Ovary (tissue), 9 donors: ENCODE data around the gene MFN1. TPM values are rescaled to one million over a fixed set of nuclear protein-coding genes. Genes with fewer than 3 reads are reported as not detected.

Experiments
- DNase-seq, 5 donors: peaks; one replicate each; pipeline ENCODE4 v3.0.0-alpha.2; 2019 to 2020
- H3K27ac ChIP-seq, 2 donors: fragments of 200-600 bp; one replicate each; pipeline versions ENCODE4 v1.5.1 to v1.8.0; 2019 to 2022
- H3K27me3 ChIP-seq: fragments of 200-600 bp; one replicate; pipeline ENCODE4 v1.8.0; 2022
- H3K36me3 ChIP-seq: fragments of 200-600 bp; sonication (generic); one replicate; pipeline ENCODE4 v1.5.1; 2019
- H3K4me1 ChIP-seq: one replicate; pipeline ENCODE4 v1.8.1; 2013; ENCODE audit warnings: mild to moderate bottlenecking, moderate library complexity; ENCODE audit not compliant: insufficient read depth
- H3K4me3 ChIP-seq: fragments of 200-600 bp; sonication (generic); one replicate; pipeline ENCODE4 v1.5.1; 2017
- H3K9me3 ChIP-seq, 2 donors: fragments of 200-600 bp in 1 of 2; sonication (generic) in 1 of 2; one replicate each; pipeline versions ENCODE4 v1.5.1 to v1.8.1; 2013 to 2019; ENCODE audit warnings: mild to moderate bottlenecking in 1 of 2, moderate library complexity in 1 of 2
- CTCF ChIP-seq, 3 donors: fragments of 450-650 bp in 2 of 3; fragments of 200-600 bp in 1 of 3; IDR thresholded peaks; one replicate each; pipeline versions ENCODE4 v1.5.1 to v1.8.0; 2016 to 2022; ENCODE audit warnings: antibody characterized with exemption in 3 of 3, mild to moderate bottlenecking in 1 of 3
- EP300 ChIP-seq: sonication (generic); formaldehyde crosslinking; IDR thresholded peaks from one replicate; pipeline ENCODE4 v1.6.1; 2017; ENCODE audit warnings: antibody characterized with exemption
- POLR2A ChIP-seq: fragments of 450-650 bp; IDR thresholded peaks from one replicate; pipeline ENCODE4 v1.6.1; 2017; ENCODE audit warnings: antibody characterized with exemption, mild to moderate bottlenecking, moderate library complexity
- WGBS, 3 donors: extraction: QIAGEN DNeasy Blood & Tissue Kit in 1 of 3; methylation state at CpG; one replicate each; pipeline versions ENCODE4 v1.1.5 to v1.1.7; 2013 to 2017; 5-methylcytosine and 5-hydroxymethylcytosine counted together
- intact Hi-C, 4 donors: fragments of 100-400 bp; cut with DNase I; formaldehyde crosslinking; loops; one replicate each; pipeline versions ENCODE4 v1.11.0 to v1.15.1; 2022 to 2023
- polyA plus RNA-seq, 2 donors: library from polyadenylated mRNA; stranded (reverse); fragments of 200-250 nt in 1 of 2; fragments of 350-450 nt in 1 of 2; fragmentation: Illumina TruSeq in 1 of 2; extraction: RNeasy Lipid Tissue Mini Kit (QIAGEN cat#74804) in 1 of 2; gene quantifications; one replicate each; pipeline ENCODE4 v1.2.3, GENCODE V29; 2013 to 2014
- total RNA-seq, 7 donors: library from RNA; depleted of rRNA in 2 of 7; stranded (reverse); fragments of >200 nt in 2 of 7; fragmentation: NEBNext Ultra II Directional in 3 of 7; extraction: Animal tissue kit (Norgen Biotek cat#: 25700) in 3 of 7; gene quantifications; one replicate each; pipeline versions ENCODE4 v1.1.0 to v1.2.4, GENCODE V29; 2016 to 2023
- donor health status: DM: no; HTN: no; CAD: no; lungs with moderate emphysema.
- donor health status: DM: no; HTN: no; CAD: no.
- donor health status: Bipolar disorder and iron deficiency.
- donor health status: DM: yes; HTN: yes; CAD: no.
- donor health status: DM: no; HTN: no; CAD: no.
- donor health status: DM: yes; HTN: yes; CAD: no.

MFN1 gene
- total and polyA plus RNA-seq, 9 donors = 11.8 to 49.8 (median 39.3) TPM

- TF ChIP-seq POLR2A (no peak), CTCF (IDR thresholded peaks at IDR 0.05) (no peak), EP300 (no peak)
These were observed 39.5 kb upstream of the MFN1 start for GRCh38 chr3:179308001-179308400.

GRCh38 chr3:179309225-179310078 lies 38.1 kb upstream of the MFN1 start:
- WGBS, 3 donors = 53 to 68% (median 68%) methylated on average over 1 of the region's 1 CpG
- no peak overlapping the region for H3K4me3 ChIP-seq
- no peaks in the 10 kb centered on the region for H3K4me1 ChIP-seq
- H3K36me3 ChIP-seq = no peaks in the 10 kb centered on the region
- intact Hi-C loops = loop anchor here in 1 of 4 donors (10.0 kb wide), 1 partner anchor 205 kb away; no protein-coding TSS in a partner anchor
- no peak for TF ChIP-seq POLR2A
- TF ChIP-seq EP300 = no peak
- no peak for TF ChIP-seq CTCF (IDR thresholded peaks at IDR 0.05)
- no peak for DNase-seq
- H3K27ac ChIP-seq = no peak overlapping the region
- no peaks in the 10 kb centered on the region for H3K9me3 ChIP-seq
- H3K27me3 ChIP-seq = no peaks in the 10 kb centered on the region

More at GRCh38 chr3:179308001-179308400, 39.5 kb upstream of the MFN1 start:
- intact Hi-C loops = no loop called here
- H3K36me3 ChIP-seq = no peaks in the 10 kb centered on the region
- no peaks in the 10 kb centered on the region for H3K4me1 ChIP-seq
- no peak overlapping the region for H3K27ac ChIP-seq
- H3K9me3 ChIP-seq = no peaks in the 10 kb centered on the region
- no peaks in the 10 kb centered on the region for H3K27me3 ChIP-seq
- H3K4me3 ChIP-seq = no peak overlapping the region
- DNase-seq = no peak

GRCh38 chr3:179318876-179319275 lies 28.6 kb upstream of the MFN1 start:
- no peak overlapping the region for H3K27ac ChIP-seq
- H3K4me3 ChIP-seq = no peak overlapping the region
- H3K27me3 ChIP-seq = no peaks in the 10 kb centered on the region
- H3K36me3 ChIP-seq = no peaks in the 10 kb centered on the region
- H3K9me3 ChIP-seq = no peaks in the 10 kb centered on the region
- 89 to 98% (median 94%) methylated on average over 2 of the region's 2 CpGs for WGBS, 3 donors
- no peaks in the 10 kb centered on the region for H3K4me1 ChIP-seq
- no peak for TF ChIP-seq CTCF (IDR thresholded peaks at IDR 0.05)
- TF ChIP-seq POLR2A = no peak
- TF ChIP-seq EP300 = no peak
- no peak for DNase-seq
- intact Hi-C loops = loop anchor here in 2 of 4 donors (5.0 to 10.0 kb wide), 2 partner anchors 214 to 302 kb away; no protein-coding TSS in a partner anchor

- H3K27me3 ChIP-seq = no peaks in the 10 kb centered on the region
- H3K27ac ChIP-seq = peak overlapping the region; percentile 17 to 95
- DNase-seq = peak in 3 of 5 donors; percentile 21 to 66 (median 31)
- H3K9me3 ChIP-seq = no peaks in the 10 kb centered on the region
- peak overlapping the region; percentile 77 for H3K4me3 ChIP-seq
- H3K36me3 ChIP-seq = no peaks in the 10 kb centered on the region
- peaks cover 3% of the 10 kb centered on the region for H3K4me1 ChIP-seq
- TF ChIP-seq CTCF (IDR thresholded peaks at IDR 0.05) (peak in 2 of 3 donors; percentile 26 to 59), POLR2A (no peak)
- 8 to 12% (median 8%) methylated on average over 10 of the region's 10 CpGs for WGBS, 3 donors
- intact Hi-C loops = loop anchor here in 3 of 4 donors (5.0 kb wide), 2 partner anchors 174 to 304 kb away; partner anchors contain the start of gene PIK3CA (in 2 of the 3)
These were observed 25.7 kb upstream of the MFN1 start for GRCh38 chr3:179321668-179322285.
